AG10803 (cell line): ENCODE measurements around the gene TRIM7.
"Not testable (repeated sequence)": the region's sequence is repeated elsewhere in the genome, so short reads cannot be mapped to it uniquely, and the experiment has no call there.

Experiments
- DNase-seq: peaks from one replicate; pipeline ENCODE4 v3.0.0; 2010; ENCODE audit warnings: low read depth
- H3K4me3 ChIP-seq: 2 replicates; pipeline ENCODE4 v1.5.1; 2011; ENCODE audit warnings: mild to moderate bottlenecking, low read length, control low read depth
- TF ChIP-seq, protein P1 (sequence below): conservative IDR thresholded peaks from 2 replicates; pipeline ENCODE4 v1.5.1; 2011; ENCODE audit warnings: mild to moderate bottlenecking, low read length, control low read depth, inconsistent platforms

Gene TRIM7

GRCh38 chr5:181186022-181186421 lies 19.0 kb downstream of the TRIM7 start:
- DNase-seq = no peak
- no peak overlapping the region for H3K4me3 ChIP-seq
- TF ChIP-seq, protein P1, sequence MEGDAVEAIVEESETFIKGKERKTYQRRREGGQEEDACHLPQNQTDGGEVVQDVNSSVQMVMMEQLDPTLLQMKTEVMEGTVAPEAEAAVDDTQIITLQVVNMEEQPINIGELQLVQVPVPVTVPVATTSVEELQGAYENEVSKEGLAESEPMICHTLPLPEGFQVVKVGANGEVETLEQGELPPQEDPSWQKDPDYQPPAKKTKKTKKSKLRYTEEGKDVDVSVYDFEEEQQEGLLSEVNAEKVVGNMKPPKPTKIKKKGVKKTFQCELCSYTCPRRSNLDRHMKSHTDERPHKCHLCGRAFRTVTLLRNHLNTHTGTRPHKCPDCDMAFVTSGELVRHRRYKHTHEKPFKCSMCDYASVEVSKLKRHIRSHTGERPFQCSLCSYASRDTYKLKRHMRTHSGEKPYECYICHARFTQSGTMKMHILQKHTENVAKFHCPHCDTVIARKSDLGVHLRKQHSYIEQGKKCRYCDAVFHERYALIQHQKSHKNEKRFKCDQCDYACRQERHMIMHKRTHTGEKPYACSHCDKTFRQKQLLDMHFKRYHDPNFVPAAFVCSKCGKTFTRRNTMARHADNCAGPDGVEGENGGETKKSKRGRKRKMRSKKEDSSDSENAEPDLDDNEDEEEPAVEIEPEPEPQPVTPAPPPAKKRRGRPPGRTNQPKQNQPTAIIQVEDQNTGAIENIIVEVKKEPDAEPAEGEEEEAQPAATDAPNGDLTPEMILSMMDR = no peak

DNA sequence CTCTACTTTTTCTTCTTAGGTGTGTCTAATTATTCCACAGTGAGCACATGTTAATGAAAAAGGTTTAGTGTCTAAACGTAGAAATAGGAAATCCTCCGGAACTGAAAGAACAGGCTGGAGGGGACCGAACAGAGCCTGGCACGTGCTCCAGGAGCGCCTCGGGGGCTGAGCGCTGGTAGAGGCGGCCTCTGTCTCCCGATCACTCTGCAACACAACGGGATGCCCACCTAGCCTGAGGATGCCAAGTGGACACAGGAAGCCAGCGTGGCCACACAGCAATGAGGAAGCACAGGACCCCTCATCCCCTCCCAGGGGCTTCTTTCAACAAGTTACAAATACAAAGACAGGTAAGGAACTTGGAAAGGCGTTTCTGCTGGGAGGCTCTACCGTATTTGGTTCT lies 19.4 kb downstream of the TRIM7 start:
- DNase-seq = no peak
- TF ChIP-seq, protein P1 = no peak
- no peak overlapping the region for H3K4me3 ChIP-seq

DNA sequence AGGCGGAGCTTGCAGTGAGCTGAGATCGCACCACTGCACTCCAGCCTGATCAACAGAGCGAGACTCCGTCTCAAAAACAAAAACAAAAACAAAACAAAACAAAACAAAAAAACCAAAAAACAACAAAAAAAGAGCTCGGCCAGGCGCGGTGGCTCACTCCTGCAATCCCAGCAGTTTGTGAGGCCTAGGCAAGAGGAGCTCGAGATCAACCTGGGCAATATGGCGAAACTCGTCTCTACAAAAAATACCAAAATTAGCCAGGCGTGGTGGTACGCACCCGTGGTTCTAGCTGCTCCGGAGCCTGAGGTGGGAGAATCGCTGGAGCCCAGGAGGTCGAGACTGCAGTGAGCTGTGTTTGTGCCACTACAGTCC lies 20.2 kb downstream of the TRIM7 start:
- H3K4me3 ChIP-seq = peak overlapping the region; percentile 39
- DNase-seq = no peak
- TF ChIP-seq, protein P1 = no peak

DNA sequence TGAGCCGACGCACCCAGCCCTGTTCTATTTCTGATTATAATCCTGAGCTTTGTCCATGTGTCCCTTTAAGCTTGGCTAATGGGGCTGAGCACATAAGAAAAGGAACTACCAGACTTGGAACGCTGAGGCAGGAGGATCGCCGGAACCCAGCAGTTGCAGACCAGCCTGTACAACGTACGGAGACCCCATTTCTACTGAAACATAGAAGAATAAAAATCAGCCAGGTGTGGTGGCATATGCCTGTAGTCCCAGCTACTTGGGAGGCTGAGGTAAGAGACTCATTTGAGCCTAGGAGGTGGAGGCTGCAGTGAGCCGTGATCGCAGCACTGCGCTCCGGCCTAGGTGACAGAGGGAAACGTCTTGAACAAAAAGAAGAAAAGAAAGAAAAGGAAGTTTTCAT lies 22.3 kb downstream of the TRIM7 start:
- DNase-seq = no peak
- no peak overlapping the region for H3K4me3 ChIP-seq
- TF ChIP-seq, protein P1 = no peak

DNA sequence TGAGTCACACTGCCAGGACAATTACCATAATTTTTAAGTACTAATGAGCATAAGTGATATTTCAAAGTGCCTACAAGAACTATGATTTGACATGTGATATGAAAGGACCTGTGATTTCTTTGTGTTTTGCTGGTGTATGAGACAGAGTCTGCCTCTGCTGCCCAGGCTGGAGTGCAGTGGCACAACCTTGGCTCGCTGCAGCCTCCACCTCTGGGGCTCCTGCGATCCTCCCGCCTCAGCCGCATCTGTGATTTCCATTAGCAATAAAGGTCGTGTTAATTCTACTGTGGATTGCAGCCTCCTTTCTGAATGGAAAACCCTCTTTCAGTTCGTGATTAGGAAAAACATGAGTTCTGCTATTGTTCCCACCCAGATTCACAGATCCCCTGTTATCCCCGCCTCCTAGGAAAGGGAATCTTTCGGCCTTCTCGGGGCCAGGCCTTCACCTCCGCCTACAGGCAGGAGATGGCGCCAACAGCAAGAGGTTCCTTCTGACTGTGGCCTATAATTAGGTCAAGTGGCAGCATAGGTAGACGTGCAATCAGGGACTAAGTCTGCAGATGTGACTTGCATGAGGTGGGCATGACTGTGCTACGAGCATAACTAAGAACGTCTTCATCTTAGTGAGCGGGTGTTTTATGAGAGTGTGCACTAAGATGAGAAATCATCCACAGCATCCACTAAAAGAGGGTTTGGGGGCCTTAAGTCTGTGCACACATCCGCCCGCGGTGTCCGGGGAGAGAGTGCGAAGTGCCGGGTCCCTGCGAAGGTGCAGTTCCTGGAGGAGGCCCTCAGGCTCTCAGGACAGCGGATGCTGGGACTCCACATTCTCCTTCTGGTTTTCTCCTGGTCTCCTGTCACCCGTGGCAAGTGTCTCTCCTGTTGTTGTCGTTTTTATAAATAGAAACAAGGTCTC lies 23.1 kb downstream of the TRIM7 start:
- peak; percentile 70 for DNase-seq
- TF ChIP-seq, protein P1 = peak; percentile 81
- H3K4me3 ChIP-seq = no peak overlapping the region

GRCh38 chr5:181177559-181177958 lies 27.4 kb downstream of the TRIM7 start:
- H3K4me3 ChIP-seq, DNase-seq: not testable (repeated sequence)

GRCh38 chr5:181176254-181176952 lies 28.6 kb downstream of the TRIM7 start:
- no peak overlapping the region for H3K4me3 ChIP-seq
- DNase-seq = no peak
- TF ChIP-seq, protein P1 = no peak
